Measurements from ENCODE around the gene SGCA.

- no peak for TF ChIP-seq CTCF (conservative IDR thresholded peaks at IDR 0.05)
- TF ChIP-seq EZH2 (IDR thresholded peaks at IDR 0.05; ENCODE audit: low read depth), result no peak
These were observed 23.9 kb downstream of the SGCA start for GRCh38 chr17:50189550-50190292.

All from PC-9 (cell line).